NCI-H2227 treated with DMSO at 0.1 percent for 48 hours (cell line): ENCODE data around the gene PAX5.

Experiments
- DNase-seq: peaks from one replicate; lab custom pipeline; 2025; lab: John Stamatoyannopoulos, UW

The PAX5 gene

GRCh38 chr9:36802201-36802920 is 231.7 kb downstream of the PAX5 start:
- DNase-seq, result peak; percentile 27

- DNase-seq, result no peak
Observed at GRCh38 chr9:36800455-36800854, 233.6 kb downstream of the PAX5 start.

GRCh38 chr9:36798350-36799065 is 235.6 kb downstream of the PAX5 start:
- no peak for DNase-seq

- no peak for DNase-seq
Observed at GRCh38 chr9:36797471-36798220, 236.4 kb downstream of the PAX5 start.

GRCh38 chr9:36796671-36797419 is 237.2 kb downstream of the PAX5 start:
- DNase-seq, result no peak

GRCh38 chr9:36794461-36794860 is 239.6 kb downstream of the PAX5 start:
- no peak for DNase-seq

- no peak for DNase-seq
Observed at GRCh38 chr9:36793277-36793676, 240.8 kb downstream of the PAX5 start.

GRCh38 chr9:36791222-36791950 is 242.7 kb downstream of the PAX5 start:
- DNase-seq, result no peak

- DNase-seq, result no peak
Observed at GRCh38 chr9:36789886-36790285, 244.2 kb downstream of the PAX5 start.

GRCh38 chr9:36788534-36788933 is 245.5 kb downstream of the PAX5 start:
- DNase-seq, result no peak

- no peak for DNase-seq
Observed at GRCh38 chr9:36787709-36788108, 246.4 kb downstream of the PAX5 start.
